HUES48 (cell line): Measurements from ENCODE around the gene EXPH5.
"Not testable (repeated sequence)": the region's sequence is repeated elsewhere in the genome, so short reads cannot be mapped to it uniquely, and the experiment has no call there.

Source experiments
- H3K27ac ChIP-seq: one replicate; pipeline ENCODE4 v1.7.0; 2013; ENCODE audit warnings: low read depth, low read length, inconsistent platforms
- H3K27me3 ChIP-seq: 2 replicates; pipeline ENCODE4 v1.6.1; 2013; ENCODE audit warnings: mild to moderate bottlenecking, low read length; ENCODE audit not compliant: control insufficient read depth, insufficient read depth
- H3K36me3 ChIP-seq: 2 replicates; pipeline ENCODE4 v1.6.1; 2013; ENCODE audit warnings: low read length; ENCODE audit not compliant: control insufficient read depth, insufficient read depth
- H3K4me1 ChIP-seq: 2 replicates; pipeline ENCODE4 v1.6.1; 2013; ENCODE audit warnings: mild to moderate bottlenecking, low read length; ENCODE audit not compliant: control insufficient read depth, insufficient read depth
- H3K4me3 ChIP-seq: 2 replicates; pipeline ENCODE4 v1.5.1; 2013; ENCODE audit warnings: mild to moderate bottlenecking, low read depth, low read length
- H3K9ac ChIP-seq: 2 replicates; pipeline ENCODE4 v1.6.1; 2013; ENCODE audit warnings: mild to moderate bottlenecking, low read depth, low read length, moderate library complexity
- H3K9me3 ChIP-seq: 2 replicates; pipeline ENCODE4 v1.6.1; 2013; ENCODE audit warnings: low read length; ENCODE audit not compliant: control insufficient read depth, insufficient read depth

EXPH5 gene

DNA sequence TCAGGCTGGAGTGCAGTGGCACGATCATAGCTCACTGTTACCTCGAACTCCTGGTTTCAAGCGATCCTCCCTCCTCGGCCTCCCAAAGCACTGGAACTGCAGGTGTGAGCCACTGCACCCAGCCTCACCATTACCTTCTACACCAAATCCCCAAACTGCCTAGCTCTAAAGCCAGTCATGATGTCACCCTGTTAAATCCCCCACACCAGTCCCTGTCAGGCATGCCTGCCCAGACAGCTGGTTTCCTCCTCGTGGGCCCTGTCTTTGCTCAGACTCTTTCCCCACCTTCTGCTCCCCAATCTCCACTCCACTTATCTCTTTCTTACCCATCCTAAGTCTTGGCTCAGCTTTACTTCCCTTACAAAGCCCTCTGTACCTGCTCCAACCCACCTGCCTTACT, 12.5 kb upstream of the EXPH5 start:
- Histone ChIP-seq H3K4me3 (no peak overlapping the region), H3K27ac (no peak overlapping the region)

DNA sequence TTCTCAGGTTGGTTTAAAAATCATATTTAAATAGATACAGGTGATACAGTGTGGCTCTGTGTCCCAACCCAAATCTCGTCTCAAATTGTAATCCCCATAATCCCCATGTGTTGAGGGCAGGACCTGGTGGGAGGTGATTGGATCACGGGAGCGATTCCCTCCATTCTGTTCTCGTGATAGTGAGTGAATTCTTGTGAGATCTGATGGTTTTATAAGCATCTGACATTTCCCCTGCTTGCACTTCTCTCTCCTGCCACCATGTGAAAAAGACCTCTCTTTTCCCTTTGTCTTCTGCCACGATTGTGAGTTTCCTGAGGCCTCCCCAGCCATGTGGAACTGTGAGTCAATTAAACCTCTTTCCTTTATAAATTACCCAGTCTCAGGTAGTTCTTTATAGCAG, 9.2 kb upstream of the EXPH5 start:
- not testable (repeated sequence) for H3K9ac ChIP-seq

More for the DNA sequence above, 12.5 kb upstream of the EXPH5 start:
- H3K27me3 ChIP-seq = no peaks in the 10 kb centered on the region
- peaks cover 5% of the 10 kb centered on the region; the same call in 1 of the 2 replicates for H3K4me1 ChIP-seq
- H3K36me3 ChIP-seq = no peaks in the 10 kb centered on the region
- no peaks in the 10 kb centered on the region for H3K9me3 ChIP-seq
- no peak overlapping the region for H3K9ac ChIP-seq

GRCh38 chr11:108601150-108601549, 7.6 kb upstream of the EXPH5 start:
- Histone ChIP-seq H3K9me3 (no peaks in the 10 kb centered on the region), H3K9ac (no peak overlapping the region), H3K27ac (no peak overlapping the region), H3K4me1 (no peaks in the 10 kb centered on the region), H3K36me3 (no peaks in the 10 kb centered on the region), H3K27me3 (no peaks in the 10 kb centered on the region), H3K4me3 (no peak overlapping the region)

More for the DNA sequence above, 9.2 kb upstream of the EXPH5 start:
- H3K36me3 ChIP-seq, H3K4me1 ChIP-seq, H3K9me3 ChIP-seq, H3K4me3 ChIP-seq, H3K27me3 ChIP-seq, H3K27ac ChIP-seq: not testable (repeated sequence)

GRCh38 chr11:108599978-108600377, 6.4 kb upstream of the EXPH5 start:
- Histone ChIP-seq H3K36me3 (no peaks in the 10 kb centered on the region), H3K9me3 (no peaks in the 10 kb centered on the region), H3K27ac (no peak overlapping the region), H3K4me1 (peaks cover 8% of the 10 kb centered on the region), H3K27me3 (no peaks in the 10 kb centered on the region), H3K4me3 (no peak overlapping the region), H3K9ac (no peak overlapping the region)

DNA sequence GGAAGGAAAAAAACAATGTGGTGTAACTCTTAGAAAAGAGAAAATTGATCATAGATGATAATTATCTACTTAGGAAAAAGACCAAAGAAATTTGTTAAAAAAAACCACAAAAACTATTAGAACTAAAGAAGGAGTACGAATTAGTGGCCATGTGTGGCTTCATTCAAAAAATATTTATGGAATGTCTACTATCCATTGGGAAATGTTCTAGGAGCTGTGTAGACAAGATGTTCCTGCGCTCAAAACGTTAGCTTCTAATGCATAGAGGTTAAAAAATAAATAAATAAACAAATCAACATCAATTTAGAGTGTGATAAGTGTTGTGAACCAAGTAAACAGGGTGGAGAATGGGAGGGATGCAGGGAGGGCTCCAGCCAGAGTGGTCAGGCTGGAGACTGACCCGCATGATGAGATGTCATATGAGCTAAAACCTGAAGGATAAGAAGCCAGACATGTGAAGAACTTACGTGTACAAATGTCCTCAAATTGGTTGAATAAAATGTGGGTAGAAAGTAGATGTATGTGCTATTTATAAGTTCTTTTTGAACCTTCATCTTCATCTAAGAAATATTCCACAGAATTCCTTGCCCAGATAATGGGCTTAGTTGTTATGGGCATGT, 4.3 kb upstream of the EXPH5 start:
- no peaks in the 10 kb centered on the region for H3K9me3 ChIP-seq
- peaks cover 14% of the 10 kb centered on the region for H3K4me1 ChIP-seq
- no peak overlapping the region for H3K27ac ChIP-seq
- peaks cover 1% of the 10 kb centered on the region; the same call in 1 of the 2 replicates for H3K27me3 ChIP-seq
- no peak overlapping the region for H3K4me3 ChIP-seq
- no peaks in the 10 kb centered on the region for H3K36me3 ChIP-seq
- no peak overlapping the region for H3K9ac ChIP-seq

- H3K27me3 ChIP-seq = peaks cover 13% of the 10 kb centered on the region
- H3K27ac ChIP-seq = no peak overlapping the region
- peaks cover 18% of the 10 kb centered on the region for H3K4me1 ChIP-seq
- no peaks in the 10 kb centered on the region for H3K9me3 ChIP-seq
- no peak overlapping the region for H3K9ac ChIP-seq
- no peaks in the 10 kb centered on the region for H3K36me3 ChIP-seq
- no peak overlapping the region for H3K4me3 ChIP-seq
These were observed 3.1 kb upstream of the EXPH5 start for GRCh38 chr11:108596701-108597100.

- Histone ChIP-seq H3K4me3 (peak overlapping the region; percentile 53), H3K9me3 (no peaks in the 10 kb centered on the region), H3K4me1 (peaks cover 18% of the 10 kb centered on the region), H3K36me3 (no peaks in the 10 kb centered on the region), H3K27ac (peak overlapping the region; percentile 66), H3K27me3 (peaks cover 15% of the 10 kb centered on the region), H3K9ac (no peak overlapping the region)
These were observed 411 bp upstream of the EXPH5 start for GRCh38 chr11:108593923-108594434.

GRCh38 chr11:108592591-108593213, 866 bp downstream of the EXPH5 start:
- Histone ChIP-seq H3K9ac (peak overlapping the region; percentile 48), H3K27ac (peak overlapping the region; percentile 66), H3K4me3 (peak overlapping the region; percentile 95), H3K4me1 (peaks cover 18% of the 10 kb centered on the region), H3K36me3 (no peaks in the 10 kb centered on the region), H3K27me3 (peaks cover 15% of the 10 kb centered on the region), H3K9me3 (no peaks in the 10 kb centered on the region)

DNA sequence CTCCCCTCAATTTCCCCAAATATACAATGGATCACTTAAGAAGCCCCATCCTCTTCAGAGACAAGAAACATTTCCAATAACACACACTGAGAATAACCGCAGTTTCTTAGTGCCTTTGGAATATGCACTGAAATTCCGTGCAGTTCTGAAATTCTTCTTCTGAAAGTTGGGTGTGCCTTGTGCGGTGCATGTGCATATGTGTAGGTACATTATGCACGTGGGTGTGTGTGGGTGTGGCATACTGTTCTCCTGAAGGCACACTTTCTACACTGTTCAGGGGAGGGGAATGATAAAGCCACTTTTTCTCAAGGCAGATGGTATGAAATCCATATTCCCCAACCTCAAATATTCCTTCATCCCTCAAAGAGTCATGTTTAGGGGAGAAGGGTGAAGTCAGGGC, 1.7 kb downstream of the EXPH5 start:
- peaks cover 18% of the 10 kb centered on the region for H3K4me1 ChIP-seq
- H3K9ac ChIP-seq = no peak overlapping the region
- peaks cover 15% of the 10 kb centered on the region for H3K27me3 ChIP-seq
- H3K36me3 ChIP-seq = no peaks in the 10 kb centered on the region
- no peak overlapping the region for H3K27ac ChIP-seq
- H3K4me3 ChIP-seq = peak overlapping the region; percentile 95; the same call in 1 of the 2 replicates
- H3K9me3 ChIP-seq = no peaks in the 10 kb centered on the region

- peaks cover 8% of the 10 kb centered on the region for H3K4me1 ChIP-seq
- H3K4me3 ChIP-seq = no peak overlapping the region
- no peaks in the 10 kb centered on the region for H3K9me3 ChIP-seq
- no peak overlapping the region for H3K27ac ChIP-seq
- H3K9ac ChIP-seq = no peak overlapping the region
- no peaks in the 10 kb centered on the region for H3K36me3 ChIP-seq
- peaks cover 15% of the 10 kb centered on the region for H3K27me3 ChIP-seq
These were observed 4.4 kb downstream of the EXPH5 start for GRCh38 chr11:108589136-108589535.

DNA sequence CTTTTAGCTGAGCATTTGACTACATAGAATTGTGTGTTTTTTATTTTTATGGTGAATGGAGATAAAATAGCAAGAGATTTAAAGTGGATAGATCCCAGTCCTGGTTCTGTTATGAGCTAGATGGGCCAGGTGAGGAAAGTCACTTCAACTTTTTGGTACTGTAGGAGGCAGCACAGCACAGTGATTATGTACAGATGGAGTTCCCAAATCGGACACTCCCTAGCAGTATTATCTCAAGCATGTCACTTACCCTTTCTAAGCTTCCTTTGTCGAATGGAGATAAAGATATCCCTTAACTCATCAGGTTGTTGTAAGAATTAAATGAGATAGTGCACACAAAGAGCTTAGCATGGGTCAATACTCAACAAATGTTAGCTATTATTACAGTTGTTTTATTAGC, 5.3 kb downstream of the EXPH5 start:
- Histone ChIP-seq H3K36me3 (no peaks in the 10 kb centered on the region), H3K9me3 (no peaks in the 10 kb centered on the region), H3K9ac (no peak overlapping the region), H3K27ac (no peak overlapping the region), H3K4me3 (no peak overlapping the region), H3K4me1 (peaks cover 4% of the 10 kb centered on the region), H3K27me3 (peaks cover 15% of the 10 kb centered on the region)
